GM19324 (cell line): ENCODE data around the gene ANO10.

Experiments used
- ATAC-seq: cut with Tn5 transposase; IDR thresholded peaks from one replicate; pipeline ENCODE4 v1.9.1; 2021; ENCODE audit warnings: mild to moderate bottlenecking, moderate library complexity; ENCODE audit not compliant: unreplicated experiment, low FRiP score

The ANO10 gene

DNA sequence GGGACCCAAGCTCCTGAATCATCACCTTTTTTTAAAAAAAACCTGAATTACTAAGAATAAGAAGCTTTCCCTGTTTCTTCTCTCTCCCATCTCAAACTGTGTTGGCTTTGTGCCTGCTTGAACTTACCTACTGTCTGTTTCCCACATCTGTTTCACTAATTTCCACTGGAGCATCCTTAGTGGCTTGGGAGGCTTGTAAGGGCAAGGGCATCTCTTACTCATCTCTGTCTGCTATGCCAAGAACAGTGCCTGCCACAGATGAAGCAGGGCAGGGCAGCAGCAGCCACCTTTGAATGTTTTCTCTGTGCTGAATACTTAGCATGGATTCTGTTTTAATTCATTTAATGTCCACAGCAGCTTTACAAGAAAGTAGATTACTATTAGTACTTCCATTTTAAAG is 293.2 kb downstream of the ANO10 start:
- no peak for ATAC-seq

- no peak for ATAC-seq
Observed at GRCh38 chr3:43327582-43327979, 294.2 kb downstream of the ANO10 start.

DNA sequence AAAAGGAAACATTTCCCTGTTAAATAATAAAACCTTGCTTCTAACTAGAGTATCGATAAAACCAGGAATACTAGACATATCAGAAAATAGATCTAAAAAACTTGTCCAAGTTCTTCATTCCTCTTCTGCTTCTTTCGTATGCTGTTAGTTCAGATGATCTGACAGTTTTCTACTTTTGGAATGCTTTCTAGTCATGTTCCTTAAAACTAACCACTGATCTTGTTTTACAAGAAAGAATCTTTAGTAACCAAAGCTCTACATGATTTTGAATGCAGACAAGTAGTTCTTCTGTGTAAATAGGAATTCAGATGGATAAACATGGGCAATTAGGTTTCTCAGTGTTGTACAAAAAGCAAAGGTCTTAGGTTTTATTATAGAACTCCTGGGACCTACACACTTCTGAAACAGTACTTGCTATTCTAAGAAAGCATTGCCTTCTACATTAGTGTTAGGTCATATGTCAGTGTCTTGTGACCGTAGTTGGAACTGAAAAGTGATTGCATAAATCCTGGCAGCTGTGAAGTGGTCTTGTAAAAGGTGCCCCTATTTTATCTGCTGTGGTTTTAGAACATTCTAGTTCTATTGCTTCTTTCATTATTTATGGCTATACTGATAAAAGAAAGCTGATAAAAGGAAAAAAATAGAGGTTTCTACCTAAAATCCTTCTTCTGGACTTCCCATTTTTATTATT is 294.8 kb downstream of the ANO10 start:
- ATAC-seq, result no peak

DNA sequence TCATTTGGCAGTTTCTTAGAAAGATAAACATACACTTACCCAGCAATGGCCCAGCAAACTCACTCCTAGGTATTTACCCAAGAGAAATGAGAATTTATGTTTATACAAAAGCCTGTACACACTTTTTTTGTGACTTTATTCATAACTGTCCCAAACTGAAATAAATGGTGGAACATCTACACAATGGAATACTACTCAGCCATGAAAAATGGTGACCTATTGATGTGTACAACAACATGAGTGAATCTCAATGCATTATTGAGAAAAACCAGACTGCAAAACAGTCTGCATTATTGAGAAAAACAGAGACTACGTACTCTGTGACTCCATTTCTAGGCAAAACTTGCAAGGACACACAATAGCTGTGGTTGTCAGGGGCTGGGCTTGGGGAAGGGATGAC is 298.3 kb downstream of the ANO10 start:
- no peak for ATAC-seq

GRCh38 chr3:43320288-43320687 is 301.5 kb downstream of the ANO10 start:
- no peak for ATAC-seq

DNA sequence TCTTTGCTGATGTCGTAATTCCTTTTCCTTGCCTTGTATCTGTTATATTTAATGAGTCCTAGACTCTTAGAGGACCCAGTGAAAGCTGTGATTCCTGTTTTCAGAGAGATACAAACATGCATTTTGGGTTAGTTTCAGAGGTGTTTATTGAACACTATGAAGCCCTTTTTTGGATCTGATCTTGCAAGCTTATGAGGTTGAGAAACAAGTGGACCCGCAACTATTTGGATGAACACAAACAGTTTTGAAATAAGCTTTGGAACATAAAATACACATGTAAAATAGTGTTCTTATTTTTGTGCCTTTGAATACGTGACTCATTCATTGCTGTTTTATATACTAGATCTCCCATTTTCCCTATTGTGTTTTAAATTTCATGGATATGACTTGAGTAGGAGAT is 302.0 kb downstream of the ANO10 start:
- ATAC-seq, result no peak

DNA sequence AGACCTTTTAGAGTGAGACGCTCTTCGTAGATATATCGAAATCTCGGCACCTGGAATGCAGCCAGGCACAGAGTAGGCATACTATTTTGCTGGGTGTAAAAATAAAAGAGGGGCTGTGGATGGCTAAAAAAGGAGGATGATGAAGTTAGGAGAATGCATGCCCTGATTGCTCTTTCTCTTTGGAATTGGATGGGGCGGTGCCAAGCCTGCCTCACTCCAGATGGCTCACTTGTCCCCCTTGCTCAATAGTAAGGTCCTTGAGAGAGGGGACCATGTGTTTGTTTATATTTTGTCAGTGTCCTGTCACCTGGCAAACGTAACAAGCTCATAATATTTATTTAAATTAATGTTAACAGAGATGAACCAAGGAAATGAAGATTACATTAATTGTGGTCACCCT is 302.4 kb downstream of the ANO10 start:
- no peak for ATAC-seq

GRCh38 chr3:43317461-43318316 is 304.1 kb downstream of the ANO10 start:
- no peak for ATAC-seq

DNA sequence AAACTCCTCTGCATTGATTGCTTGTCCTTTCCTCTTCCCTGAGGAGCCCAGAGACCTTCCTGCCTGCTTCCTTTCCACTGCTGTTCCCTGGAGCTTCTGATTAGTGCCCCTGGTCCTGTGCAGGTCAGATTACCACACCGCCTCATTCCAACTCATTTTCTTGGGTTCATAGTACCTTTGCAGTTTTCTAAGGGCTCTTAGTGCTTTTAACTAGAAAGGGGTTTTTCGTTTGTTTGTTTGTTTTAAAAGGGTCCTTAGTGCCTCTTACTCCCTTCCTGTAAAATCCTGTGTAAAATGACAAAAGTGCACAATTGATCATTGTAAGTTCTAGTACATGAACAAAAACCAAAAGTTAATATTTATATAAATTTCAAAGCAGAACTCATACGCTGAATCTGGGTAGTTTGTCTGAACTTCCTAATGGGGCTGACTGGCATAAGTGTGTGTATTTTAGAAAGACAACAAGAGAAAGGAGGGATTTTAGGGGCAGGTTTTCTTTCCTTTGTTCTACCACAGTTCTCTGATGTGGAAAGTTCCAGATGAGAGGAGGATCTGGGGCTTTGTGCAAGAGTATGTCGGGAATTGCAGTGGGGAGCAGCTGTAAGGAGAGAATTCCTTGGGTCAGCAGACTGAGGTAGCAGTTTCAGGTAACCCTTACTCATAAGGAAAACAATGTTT is 304.9 kb downstream of the ANO10 start:
- no peak for ATAC-seq
